GM21737 (cell line): ENCODE measurements around the gene TPP2.

Experiments
- ATAC-seq: cut with Tn5 transposase; IDR thresholded peaks from one replicate; pipeline ENCODE4 v1.9.1; 2021; ENCODE audit warnings: mild to moderate bottlenecking, moderate library complexity; ENCODE audit not compliant: unreplicated experiment

TPP2 gene

DNA sequence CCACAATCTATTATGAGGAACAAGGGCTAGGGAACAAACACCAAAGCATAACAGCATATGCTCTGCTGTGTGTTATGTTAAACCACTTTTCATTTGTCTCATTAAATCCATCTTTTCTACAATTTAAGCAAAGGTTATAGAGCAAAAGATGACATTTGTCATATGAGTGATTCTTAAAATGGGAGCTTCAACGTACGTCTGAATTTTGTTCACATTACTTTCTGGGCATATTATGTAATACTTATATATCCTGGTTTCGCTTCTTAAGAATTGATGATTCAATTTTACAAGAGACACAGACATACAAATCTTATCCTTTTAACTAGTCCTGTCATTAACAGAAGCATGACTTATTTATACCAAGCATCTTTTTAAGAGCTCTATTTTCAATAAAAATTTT, 3.3 kb upstream of the TPP2 start:
- ATAC-seq, result no peak

DNA sequence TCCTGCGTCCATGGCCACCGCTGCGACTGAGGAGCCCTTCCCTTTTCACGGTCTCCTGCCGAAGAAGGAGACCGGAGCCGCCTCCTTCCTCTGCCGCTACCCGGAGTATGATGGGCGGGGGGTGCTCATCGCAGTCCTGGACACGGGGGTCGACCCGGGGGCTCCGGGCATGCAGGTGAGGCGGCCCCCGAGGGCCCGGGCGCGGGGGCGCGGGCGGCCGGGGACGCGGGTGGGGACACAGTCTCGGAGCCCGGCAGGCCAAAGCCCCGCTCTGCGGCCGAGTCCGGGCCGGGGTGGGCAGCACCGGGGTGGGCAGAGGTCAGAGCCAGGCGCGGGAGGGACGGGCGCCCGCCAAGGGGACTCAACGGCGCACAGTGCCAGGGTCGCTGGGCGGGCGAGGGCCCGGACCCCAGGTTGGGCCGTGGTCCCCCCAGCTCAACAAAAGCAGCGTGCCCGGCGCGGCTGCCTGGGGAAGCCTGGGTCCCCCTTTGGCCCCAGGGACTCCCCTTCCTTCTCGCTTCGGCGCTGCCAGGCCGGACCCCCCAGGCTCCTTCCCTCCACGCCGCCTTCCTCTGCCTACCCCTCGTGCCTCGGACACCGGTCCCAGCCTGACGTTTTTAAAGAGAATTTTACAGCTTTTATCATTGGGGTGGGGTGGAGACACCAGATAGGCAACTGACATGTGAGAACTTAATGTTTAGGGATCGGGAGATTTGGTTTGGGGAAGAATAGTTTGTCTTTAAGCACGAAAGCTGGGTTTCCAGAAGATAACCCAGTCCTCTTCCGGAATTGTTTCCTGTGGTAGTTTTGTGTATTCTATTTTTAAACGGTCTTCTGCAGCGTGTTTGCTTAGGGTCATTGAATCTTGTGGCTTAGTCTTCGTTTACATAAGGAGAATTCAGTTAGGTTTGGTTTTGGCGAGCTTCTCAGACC, 509 bp downstream of the TPP2 start:
- peak; percentile 21 for ATAC-seq

DNA sequence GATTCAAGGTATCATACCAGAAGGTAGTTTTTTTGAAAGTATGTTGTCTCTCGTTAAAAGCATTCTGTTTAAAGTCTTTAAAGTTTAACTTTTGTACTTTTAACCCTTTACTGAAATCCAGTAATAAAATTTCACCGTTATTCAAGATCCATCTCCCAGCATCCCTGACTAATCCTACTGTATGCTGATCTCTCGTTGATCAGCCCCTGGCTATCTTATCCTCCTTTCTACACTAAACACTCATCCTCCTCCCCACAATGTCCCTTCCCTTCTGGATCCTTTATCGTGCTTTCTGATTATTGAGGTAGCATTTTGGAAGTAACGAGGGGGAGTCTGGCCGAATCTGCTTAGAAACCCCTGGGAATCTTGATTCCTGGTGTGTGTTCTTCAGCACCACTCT, 1.3 kb downstream of the TPP2 start:
- no peak for ATAC-seq

DNA sequence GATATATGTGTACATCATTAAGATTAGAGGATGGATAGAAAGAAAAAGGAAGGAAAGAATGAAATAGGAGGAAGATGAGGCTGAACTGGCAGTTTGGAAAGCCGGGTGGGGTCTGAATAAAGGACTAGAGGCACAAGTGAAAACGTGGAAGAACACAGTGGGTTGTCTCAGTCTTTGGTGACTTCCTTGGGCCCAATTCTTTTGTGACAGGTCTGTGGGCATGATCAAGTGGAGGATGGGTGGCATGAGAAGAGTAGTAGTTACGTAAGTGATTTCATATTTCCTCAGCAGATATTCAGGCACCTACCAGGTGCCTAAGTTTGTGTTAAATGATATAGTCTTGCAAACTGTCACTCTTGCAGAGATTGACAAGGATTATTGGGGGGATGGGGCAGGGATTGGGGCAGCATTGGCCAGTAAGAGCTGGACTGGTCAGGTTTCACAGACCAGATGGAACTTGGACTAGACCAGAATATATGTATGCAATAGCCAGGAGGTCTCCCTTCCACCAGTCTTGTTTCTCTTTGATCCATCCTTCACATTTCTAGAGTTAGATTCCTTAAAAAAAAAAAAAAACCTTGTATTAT, 2.7 kb downstream of the TPP2 start:
- ATAC-seq, result no peak

DNA sequence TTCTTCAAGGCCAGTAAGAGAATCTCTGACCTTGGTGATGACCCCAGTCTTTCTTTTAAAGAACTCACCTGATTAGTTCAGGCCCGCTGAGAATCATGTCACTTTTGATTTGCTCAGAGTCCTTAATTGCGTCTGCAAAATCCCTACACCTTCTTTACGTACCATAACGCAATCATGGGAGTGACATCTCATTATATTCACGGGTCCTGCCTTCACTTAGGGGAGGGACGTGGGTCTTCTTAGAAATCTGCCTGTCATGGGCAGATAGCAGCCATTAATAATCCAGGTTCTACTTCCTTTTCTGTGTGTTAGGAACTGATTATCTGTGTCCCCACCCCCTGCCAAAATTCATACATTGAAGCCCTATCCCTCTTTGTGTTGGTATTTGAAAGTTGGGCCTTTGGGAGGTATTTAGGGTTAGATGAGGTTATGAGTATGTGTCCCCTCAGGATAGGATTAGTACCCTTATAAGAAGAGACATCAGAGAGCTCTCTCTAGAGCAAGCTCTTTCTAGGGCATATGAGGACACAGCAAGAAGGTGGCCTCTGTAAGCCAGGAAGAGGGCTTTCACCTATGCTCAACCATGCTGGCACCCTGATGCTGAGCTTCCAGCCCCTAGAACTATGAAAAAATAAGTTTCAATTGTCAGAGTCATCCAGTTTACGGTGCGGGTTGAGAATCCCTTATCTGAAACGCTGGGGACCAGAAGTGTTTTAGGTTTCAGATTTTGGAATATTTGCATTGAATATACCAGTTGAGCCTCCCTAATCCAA, 9.9 kb downstream of the TPP2 start:
- ATAC-seq, result no peak

DNA sequence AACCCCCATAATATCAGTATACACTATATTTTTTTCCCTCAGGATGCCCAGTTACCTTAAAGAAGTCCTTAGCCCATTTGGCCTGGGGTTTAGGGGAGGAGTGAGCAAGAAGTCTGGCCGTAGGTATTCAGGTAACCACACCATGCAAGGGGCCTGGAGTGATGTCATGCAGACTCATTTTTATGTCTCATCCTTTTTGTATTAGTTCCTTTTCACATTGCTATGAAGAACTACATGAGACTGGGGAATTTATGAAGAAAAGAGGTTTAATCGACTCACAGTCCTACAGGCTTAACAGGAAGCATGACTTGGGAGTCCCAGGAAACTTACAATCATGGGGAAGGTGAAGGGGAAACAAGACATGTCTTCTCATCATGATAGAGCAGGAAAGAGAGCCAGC, 12.2 kb downstream of the TPP2 start:
- no peak for ATAC-seq

DNA sequence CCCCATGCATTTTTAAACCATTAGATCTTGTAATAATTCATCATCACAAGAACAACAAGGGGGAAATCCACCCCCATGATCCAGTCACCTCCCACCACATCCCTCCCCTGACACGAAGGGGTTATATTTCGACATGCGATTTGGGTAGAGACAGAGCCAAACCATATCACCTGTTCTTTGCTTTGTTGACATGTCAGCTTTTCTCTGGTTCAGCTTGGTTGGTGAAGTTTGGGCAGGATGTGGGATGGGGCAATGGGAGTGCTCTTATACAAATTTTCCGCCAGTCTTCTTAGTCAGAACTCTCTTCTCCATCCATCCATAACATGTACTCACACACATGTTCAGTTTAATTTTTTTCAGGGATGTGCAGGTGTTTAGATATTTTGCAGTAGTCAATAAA, 12.9 kb downstream of the TPP2 start:
- no peak for ATAC-seq

DNA sequence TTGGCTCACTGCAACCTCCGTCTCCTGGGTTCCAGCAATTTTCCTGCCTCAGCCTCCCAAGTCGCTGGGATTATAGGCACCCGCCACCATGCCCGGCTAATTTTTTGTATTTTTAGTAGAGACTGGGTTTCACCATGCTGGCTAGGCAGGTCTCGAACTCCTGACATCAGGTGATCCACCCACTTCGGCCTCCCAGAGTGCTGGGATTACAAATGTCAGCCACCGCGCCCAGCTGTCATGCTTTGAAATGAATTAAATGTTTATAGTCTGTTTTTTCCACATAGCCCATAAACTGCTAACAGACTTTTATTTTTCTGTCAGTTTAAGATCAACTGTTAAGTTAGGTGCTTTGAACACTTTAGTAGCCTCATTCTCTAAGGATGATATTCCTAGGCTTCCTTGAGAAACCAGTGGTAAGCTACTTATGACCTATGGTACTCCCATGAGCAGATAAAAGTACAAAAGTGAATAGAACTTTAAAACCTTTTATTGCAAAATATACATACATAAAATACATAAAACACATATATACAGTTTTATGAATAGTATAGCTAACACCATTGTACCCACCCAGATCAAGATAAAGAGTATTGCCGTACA, 13.6 kb downstream of the TPP2 start:
- ATAC-seq, result no peak

DNA sequence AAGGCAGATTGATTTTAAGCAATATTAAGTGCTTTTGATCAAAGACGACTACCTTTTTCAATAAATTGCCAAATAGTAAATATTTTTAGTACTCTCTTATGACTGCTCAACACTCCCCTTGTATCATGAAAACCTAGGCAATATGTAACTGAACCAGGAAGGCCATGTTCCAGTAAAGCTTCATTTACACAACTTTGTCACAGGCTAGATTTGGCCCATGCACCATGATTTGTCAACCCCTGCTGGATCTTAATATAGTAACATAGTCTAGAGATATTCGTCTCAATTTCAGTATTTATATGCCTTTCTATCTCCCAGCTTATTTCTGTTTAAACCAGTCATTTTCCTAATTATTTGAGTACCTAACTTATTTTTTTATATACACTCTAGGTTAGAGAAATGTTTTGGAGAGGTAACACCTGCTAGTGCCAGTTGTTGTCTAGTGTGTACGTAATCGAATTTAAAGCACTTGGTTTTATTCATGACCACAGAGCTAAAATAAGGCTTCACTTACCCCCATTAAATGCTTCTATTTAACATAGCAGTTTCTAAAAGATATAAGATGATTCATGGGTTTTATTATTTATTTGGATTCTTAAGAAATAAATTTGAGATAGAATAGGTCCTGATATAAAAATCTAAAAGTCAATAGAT, 21.0 kb downstream of the TPP2 start:
- ATAC-seq, result no peak

DNA sequence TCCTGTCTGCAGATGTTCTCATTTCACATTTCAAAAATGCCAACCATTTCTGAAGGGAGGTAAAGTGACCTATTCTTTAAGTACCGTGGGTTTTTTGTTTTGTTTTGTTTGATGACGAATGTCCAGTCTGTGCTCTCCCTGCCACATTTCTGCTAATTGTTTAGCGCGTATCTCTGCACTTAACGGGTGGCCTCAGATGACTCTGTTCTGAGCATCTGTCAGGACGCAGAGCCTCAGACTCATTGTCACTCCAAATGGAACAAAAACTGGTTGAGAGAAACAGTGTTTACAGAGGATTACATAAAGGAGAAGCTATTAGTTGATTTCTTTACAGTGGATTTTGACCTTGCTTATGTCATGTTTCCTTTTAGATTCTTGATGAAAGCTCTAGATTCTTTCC, 23.7 kb downstream of the TPP2 start:
- ATAC-seq, result no peak

DNA sequence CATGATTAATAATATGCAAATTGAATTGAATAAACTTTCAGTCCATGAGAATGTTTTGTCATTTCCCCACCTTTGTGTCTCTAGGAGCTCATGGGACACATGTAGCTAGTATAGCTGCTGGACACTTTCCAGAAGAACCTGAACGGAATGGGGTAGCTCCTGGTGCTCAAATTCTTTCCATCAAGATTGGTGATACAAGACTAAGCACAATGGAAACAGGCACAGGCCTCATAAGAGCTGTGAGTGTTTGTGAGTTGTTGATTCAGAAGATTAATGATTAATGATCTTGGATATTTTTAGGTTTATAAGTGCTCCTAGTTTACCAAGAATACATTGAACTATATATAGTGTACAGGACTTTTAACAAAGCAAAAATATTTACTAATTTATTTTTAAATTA, 30.1 kb downstream of the TPP2 start:
- ATAC-seq, result no peak

DNA sequence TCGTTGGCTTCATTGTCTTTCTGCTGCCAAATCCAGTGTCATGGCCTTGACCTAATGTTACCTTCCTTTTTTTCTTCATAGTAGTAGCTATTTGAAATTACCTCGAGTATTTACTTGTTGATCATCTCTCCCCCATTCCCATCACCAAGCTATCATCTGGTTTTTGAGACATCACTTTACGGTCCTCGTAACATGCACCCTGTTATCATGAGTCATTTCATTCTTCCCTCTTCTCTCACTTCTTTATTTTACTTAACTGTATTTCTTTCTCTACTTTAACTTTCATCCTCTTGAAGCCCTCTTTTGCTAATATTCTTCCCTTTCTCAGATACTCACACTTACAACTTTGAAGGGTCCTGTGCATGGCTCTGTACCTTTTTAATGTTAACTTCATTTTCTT, 31.8 kb downstream of the TPP2 start:
- no peak for ATAC-seq

DNA sequence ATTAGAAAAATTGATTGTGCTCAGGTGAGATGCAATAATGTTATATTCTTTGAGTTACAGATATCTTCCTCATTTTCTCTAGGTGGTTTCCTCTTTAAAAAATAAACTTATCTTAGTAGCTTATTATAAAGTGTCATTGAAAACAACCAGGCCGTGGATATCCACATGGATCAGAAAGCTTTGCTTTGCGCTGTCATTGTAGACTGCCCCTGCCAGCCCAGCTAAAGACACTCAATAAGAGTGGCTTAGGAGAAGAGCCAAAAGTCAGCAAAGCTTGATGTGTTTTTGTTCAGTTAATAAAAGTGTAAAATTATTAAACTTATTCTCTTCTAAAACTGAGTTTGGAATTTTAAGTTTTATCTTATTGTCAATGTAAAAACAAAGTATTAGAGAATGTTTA, 34.4 kb downstream of the TPP2 start:
- ATAC-seq, result no peak

DNA sequence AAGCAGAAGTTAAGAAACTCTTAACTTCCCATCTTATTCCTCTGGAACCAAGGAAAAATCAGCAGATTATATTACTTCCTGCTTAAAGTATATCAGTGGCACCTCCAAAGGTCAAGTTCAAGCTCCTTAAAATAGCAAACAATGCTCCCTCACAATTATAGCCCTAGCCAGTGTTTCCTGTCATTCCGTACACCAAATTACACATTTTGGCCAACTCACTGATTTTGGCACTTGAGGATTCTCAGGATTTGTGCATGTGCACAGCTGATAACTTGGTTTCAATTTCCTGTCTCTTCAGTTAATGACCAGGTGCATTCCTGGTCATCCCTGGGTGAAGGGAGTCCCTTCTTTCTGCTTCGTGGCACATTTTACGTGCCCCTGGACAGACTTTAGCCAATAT, 42.0 kb downstream of the TPP2 start:
- no peak for ATAC-seq

DNA sequence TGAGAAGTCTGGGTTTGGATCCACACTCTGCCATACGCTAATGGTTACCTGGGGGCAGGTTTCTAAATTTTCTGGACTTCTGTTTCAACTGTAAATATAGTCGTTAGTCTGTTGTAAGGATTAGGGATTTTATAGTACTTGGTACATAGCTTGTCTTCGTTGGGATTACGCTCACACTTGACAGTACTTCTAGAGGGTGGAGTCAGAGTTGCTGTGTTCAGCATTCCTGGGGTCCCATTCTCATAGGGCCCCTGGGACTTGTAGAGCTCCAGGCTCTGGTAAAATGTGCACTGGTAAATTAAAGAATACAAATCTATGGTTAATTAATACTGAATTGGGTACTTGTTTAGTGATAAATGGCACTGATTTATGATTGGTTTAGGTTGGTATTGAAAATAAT, 45.2 kb downstream of the TPP2 start:
- no peak for ATAC-seq

DNA sequence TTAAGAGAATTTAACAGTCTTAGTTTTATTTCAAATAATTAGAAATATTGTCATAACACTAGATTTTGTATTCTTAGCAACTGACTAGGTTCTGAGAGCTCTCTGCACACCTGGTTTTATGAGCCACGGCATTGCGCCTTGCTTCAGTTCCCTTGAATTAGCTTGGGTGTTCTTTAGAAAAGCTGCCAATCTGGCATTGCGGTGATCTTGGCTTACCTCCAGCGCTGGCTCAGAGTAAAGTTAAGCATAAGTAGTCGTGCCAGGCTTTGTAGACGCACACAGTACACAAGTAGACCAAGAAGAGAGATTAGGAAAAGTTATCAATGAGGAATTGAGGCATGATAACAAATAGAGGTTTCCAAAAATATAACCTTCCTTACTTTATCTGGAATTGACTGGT, 45.7 kb downstream of the TPP2 start:
- no peak for ATAC-seq

DNA sequence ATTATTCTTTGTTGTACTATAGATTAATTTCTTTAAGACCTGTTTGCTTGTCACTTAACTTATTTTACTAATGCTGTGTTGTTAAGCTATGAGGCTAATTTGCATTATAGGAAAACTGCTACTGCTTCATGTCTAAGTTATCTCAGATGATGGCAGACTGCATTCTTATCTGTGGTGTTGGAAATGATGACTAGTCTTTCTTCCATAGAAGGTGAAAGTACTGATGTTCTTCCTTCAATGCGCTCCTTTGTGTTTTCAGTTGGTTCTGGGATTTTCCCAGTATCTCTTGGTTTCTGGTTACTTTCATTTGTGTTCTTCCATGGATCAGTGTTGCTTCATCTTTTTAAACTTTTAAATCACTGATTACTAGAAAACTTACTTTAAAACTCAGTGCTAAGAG, 46.9 kb downstream of the TPP2 start:
- no peak for ATAC-seq

DNA sequence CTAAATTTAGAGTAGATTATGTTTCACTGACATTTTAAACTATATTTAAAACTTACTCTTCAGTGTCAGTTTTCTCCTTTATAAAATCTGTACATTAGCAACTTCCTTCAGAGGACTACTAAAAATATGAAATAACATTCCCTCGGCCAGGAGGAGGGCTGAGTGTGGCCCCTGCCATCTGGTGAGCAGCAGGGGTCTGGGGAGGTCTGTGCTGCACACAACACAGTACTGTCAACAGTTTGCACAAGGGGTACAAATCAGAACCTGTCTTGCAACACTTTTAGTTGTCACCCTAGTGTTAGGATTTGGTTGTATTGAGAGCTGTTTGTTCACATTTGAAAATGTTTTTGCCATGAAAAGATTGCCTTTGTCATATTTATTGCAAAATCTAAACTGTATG, 48.9 kb downstream of the TPP2 start:
- no peak for ATAC-seq

DNA sequence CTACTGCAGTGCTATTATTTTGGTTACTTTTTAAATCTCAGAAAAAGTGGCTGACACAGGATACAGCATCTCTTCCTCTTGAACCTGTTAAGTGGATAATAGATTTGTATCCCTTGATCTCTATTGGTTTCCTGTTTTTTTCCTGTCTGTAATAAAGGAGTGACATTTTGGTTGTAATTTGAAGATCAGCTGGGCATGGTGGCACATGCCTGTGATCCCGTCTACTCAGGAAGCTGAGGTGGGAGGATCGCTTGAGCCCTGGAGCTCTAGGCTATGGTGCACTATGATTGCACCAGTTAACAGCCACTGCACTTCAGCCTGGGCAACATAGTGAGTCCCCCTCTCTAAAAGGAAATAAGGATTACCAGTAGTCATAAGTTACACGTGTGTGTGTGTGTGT, 51.3 kb downstream of the TPP2 start:
- ATAC-seq, result no peak

DNA sequence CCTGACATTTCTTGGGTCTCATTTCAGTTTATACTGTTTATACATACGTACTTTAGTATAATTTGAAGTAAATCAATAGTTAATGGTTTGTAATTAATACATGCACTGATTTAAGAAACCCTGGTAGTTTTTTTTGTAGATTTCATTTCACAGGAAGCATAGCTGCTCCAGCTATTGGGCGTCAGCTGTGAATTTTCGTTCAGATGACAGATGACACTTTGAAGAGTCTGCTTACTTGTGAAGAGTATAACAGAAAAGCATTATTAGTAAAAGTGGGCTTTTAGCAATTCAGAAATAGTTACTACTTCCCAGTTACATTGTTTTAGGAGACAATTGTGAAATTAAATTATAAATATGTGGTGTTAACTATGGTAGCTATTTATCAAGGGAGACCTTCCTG, 53.7 kb downstream of the TPP2 start:
- no peak for ATAC-seq

DNA sequence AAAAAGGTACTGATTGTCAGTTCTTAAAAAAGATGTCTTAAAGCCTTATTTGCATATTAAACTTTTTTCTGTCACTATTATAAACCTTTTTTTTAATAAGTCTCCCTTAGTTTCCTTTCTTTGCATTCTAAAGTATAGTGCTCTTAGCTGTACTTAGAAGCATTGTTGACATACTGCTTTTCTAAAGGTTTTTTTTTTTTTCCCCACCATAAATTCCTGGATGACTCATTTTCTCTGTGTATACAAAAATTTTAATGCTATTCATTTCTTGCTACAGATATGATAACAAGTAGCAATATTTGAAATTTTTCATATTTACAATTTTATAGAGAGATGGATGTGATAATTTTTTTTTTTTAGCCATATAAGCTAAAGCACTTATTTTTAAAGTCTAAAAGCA, 54.6 kb downstream of the TPP2 start:
- no peak for ATAC-seq
